ENCODE measurements around the gene CALU. TPM values are rescaled to one million over a fixed set of nuclear protein-coding genes. Genes with fewer than 3 reads are reported as not detected.

CALU gene
- total and polyA plus RNA-seq, 2 donors (not counting 1 experiment from before 2014, with no cell fraction given) = 5.1 to 11.2 TPM

DNA sequence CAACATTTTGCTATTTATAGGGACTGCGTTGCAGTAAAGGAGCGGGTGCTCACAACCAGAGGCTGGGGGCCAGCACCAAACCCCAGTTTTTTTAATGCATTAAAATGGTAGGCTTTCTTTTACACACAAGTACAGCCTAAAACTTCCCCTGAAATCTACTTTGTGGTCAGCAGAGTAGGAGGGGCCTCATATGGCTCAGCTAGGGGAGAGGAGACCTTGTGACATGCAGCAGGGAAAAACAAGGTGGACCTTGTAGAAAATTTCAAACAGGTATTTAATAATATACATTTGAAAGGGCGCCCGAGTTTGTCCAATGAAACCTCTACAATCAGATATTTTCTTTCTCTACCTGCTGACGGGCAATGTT is 54.0 kb downstream of the CALU start:
- no peak overlapping the region for H3K27ac ChIP-seq (ENCODE audit: low read length in 2 of 2)
- CTCF ChIA-PET = no interaction called here

GRCh38 chr7:128794020-128794419 is 54.9 kb downstream of the CALU start:
- POLR2A ChIA-PET = no interaction called here
- peaks cover 9 to 15% of the 10 kb centered on the region in 2 donors for H3K4me1 ChIP-seq (ENCODE audit: control insufficient read depth in 2 of 2, insufficient read depth in 2 of 2, low read length in 2 of 2)
- Mint-ChIP-seq H3K4me1 (peaks cover 9% of the 10 kb centered on the region), H3K9me3 (ENCODE audit: insufficient read depth) (no peaks in the 10 kb centered on the region), H3K4me3 (no peak overlapping the region), H3K27ac (no peak overlapping the region), H3K27me3 (no peaks in the 10 kb centered on the region)
- H3K4me2 ChIP-seq (replicated peaks; ENCODE audit: low read depth, low read length, poor library complexity, severe bottlenecking) = no peak overlapping the region
- H3K9me3 ChIP-seq (ENCODE audit: control extremely low read depth in 1 of 3, control insufficient read depth in 2 of 3, insufficient read depth in 1 of 3, low read length in 2 of 3) = no peaks in the 10 kb centered on the region
- H3K79me2 ChIP-seq (ENCODE audit: control insufficient read depth, insufficient read depth, low read length) = no peaks in the 10 kb centered on the region
- H3K27ac ChIP-seq (ENCODE audit: low read length in 2 of 2) = no peak overlapping the region
- ATAC-seq (ENCODE audit: low read depth) (no peak), DNase-seq (peak; percentile 36)
- no peak overlapping the region for H2AFZ ChIP-seq (ENCODE audit: insufficient read depth, low read depth, low read length, poor library complexity, severe bottlenecking)
- no peak overlapping the region for H3K9ac ChIP-seq (ENCODE audit: low read length)
- H3K4me3 ChIP-seq (ENCODE audit: control extremely low read depth in 1 of 5, extremely low read depth in 1 of 5, insufficient read depth in 1 of 5, low read depth in 2 of 5, low read length in 4 of 5) = no peak overlapping the region
- TF ChIP-seq EZH2 (IDR thresholded peaks at IDR 0.05; ENCODE audit: borderline replicate concordance, insufficient read depth, low read depth, low read length, poor library complexity, severe bottlenecking) = no peak
- TF ChIP-seq CTCF (IDR thresholded peaks at IDR 0.05) = no peak
- CTCF ChIA-PET = interaction anchor here (0.9 kb wide), 1 partner anchor 89 kb away, joined by 4 read pairs; no protein-coding TSS in a partner anchor
- H4K20me1 ChIP-seq (ENCODE audit: control insufficient read depth, insufficient read depth, low read length, poor library complexity, severe bottlenecking) = no peaks in the 10 kb centered on the region
- no peaks in the 10 kb centered on the region for H3K36me3 ChIP-seq (replicated peaks in 1 of 2; ENCODE audit: control extremely low read depth in 1 of 2, control insufficient read depth in 1 of 2, extremely low read depth in 1 of 2, insufficient read depth in 2 of 2, low read length in 1 of 2)
- H3K27me3 ChIP-seq (replicated peaks in 1 of 4; ENCODE audit: control extremely low read depth in 1 of 4, control insufficient read depth in 3 of 4, insufficient read depth in 4 of 4, low read length in 3 of 4) = no peaks in the 10 kb centered on the region
- 67% methylated on average over 3 of the region's 3 CpGs for WGBS (ENCODE audit: insufficient coverage)
- intact Hi-C loops (cut with micrococcal nuclease) = no loop called here

More for the DNA sequence above, 54.0 kb downstream of the CALU start:
- ATAC-seq (ENCODE audit: low read depth) (no peak), DNase-seq (no peak)
- Histone ChIP-seq H3K79me2 (ENCODE audit: control insufficient read depth, insufficient read depth, low read length) (no peaks in the 10 kb centered on the region), H3K27me3 (replicated peaks in 1 of 4; ENCODE audit: control extremely low read depth in 1 of 4, control insufficient read depth in 3 of 4, insufficient read depth in 4 of 4, low read length in 3 of 4) (no peaks in the 10 kb centered on the region), H3K9me3 (ENCODE audit: control extremely low read depth in 1 of 3, control insufficient read depth in 2 of 3, insufficient read depth in 1 of 3, low read length in 2 of 3) (no peaks in the 10 kb centered on the region), H2AFZ (ENCODE audit: insufficient read depth, low read depth, low read length, poor library complexity, severe bottlenecking) (no peak overlapping the region), H3K36me3 (replicated peaks in 1 of 2; ENCODE audit: control extremely low read depth in 1 of 2, control insufficient read depth in 1 of 2, extremely low read depth in 1 of 2, insufficient read depth in 2 of 2, low read length in 1 of 2) (no peaks in the 10 kb centered on the region), H4K20me1 (ENCODE audit: control insufficient read depth, insufficient read depth, low read length, poor library complexity, severe bottlenecking) (no peaks in the 10 kb centered on the region), H3K4me3 (ENCODE audit: control extremely low read depth in 1 of 5, extremely low read depth in 1 of 5, insufficient read depth in 1 of 5, low read depth in 2 of 5, low read length in 4 of 5) (no peak overlapping the region), H3K4me1 (ENCODE audit: control insufficient read depth in 2 of 2, insufficient read depth in 2 of 2, low read length in 2 of 2) (peaks cover 9 to 15% of the 10 kb centered on the region in 2 donors), H3K4me2 (replicated peaks; ENCODE audit: low read depth, low read length, poor library complexity, severe bottlenecking) (no peak overlapping the region), H3K9ac (ENCODE audit: low read length) (no peak overlapping the region)
- no CpG with 5 or more reads among the region's 5 CpGs for WGBS (ENCODE audit: insufficient coverage)
- Mint-ChIP-seq H3K27me3 (no peaks in the 10 kb centered on the region), H3K4me1 (peaks cover 9% of the 10 kb centered on the region), H3K9me3 (ENCODE audit: insufficient read depth) (no peaks in the 10 kb centered on the region), H3K4me3 (no peak overlapping the region), H3K27ac (no peak overlapping the region)
- POLR2A ChIA-PET = no interaction called here
- intact Hi-C loops (cut with micrococcal nuclease) = no loop called here
- TF ChIP-seq CTCF (IDR thresholded peaks at IDR 0.05) = no peak

Data from B cell (primary cell).